ENCODE measurements around the gene DTD1.

Gene DTD1

DNA sequence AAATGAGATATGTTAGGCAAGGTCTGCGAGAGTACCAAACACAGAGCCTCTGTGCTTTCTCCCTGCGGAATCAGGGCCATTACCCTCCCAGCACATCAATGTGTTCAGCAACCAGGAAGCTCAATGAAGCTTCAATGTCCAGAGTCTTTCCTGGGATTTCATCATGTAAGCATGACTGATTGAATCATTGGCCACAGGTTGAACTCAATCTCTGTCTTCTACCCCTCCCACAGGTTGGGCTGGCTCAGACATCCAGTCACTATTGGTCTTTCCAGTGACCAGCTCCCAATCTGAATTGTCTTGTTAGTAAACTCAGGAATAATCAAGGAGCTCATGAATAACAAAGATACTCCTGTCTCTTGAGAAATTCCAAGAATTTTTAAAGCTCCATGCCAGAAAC is 2.7 kb upstream of the DTD1 start:
- Histone ChIP-seq H3K4me1 (ENCODE audit: control insufficient read depth, insufficient read depth, low read length) (no peaks in the 10 kb centered on the region), H3K4me3 (ENCODE audit: low read depth, low read length) (no peak overlapping the region), H3K27ac (ENCODE audit: extremely low read depth, low read depth, low read length) (no peak overlapping the region), H3K36me3 (ENCODE audit: control insufficient read depth in 2 of 2, insufficient read depth in 1 of 2, low read length in 2 of 2) (no peaks in the 10 kb centered on the region), H3K9me3 (ENCODE audit: control insufficient read depth, insufficient read depth, low read depth, low read length) (no peaks in the 10 kb centered on the region)
- POLR2A ChIA-PET, result interaction anchor here (0.6 to 1.2 kb wide), 4 partner anchors 55 to 118 kb away, joined by 3 to 4 read pairs (median 3); partner anchors contain the start of genes DZANK1, POLR3F and SEC23B
- peak; percentile 42 for TF ChIP-seq SP3 (tag by site-specific recombination; IDR thresholded peaks at IDR 0.05)
- TF ChIP-seq ZNF626 (tag by site-specific recombination; IDR thresholded peaks at IDR 0.05), result no peak
- TF ChIP-seq ZBTB17 (tag by site-specific recombination; IDR thresholded peaks at IDR 0.05), result peak; percentile 80
- no peak for TF ChIP-seq ZNF311 (tag by site-specific recombination; IDR thresholded peaks at IDR 0.05; ENCODE audit: borderline replicate concordance)
- no peak for TF ChIP-seq ZNF843 (tag by site-specific recombination; IDR thresholded peaks at IDR 0.05)
- TF ChIP-seq ZNF664 (tag by site-specific recombination; IDR thresholded peaks at IDR 0.05), result no peak
- TF ChIP-seq ZBTB8A (tag by site-specific recombination; IDR thresholded peaks at IDR 0.05), result no peak
- TF ChIP-seq, protein P1, sequence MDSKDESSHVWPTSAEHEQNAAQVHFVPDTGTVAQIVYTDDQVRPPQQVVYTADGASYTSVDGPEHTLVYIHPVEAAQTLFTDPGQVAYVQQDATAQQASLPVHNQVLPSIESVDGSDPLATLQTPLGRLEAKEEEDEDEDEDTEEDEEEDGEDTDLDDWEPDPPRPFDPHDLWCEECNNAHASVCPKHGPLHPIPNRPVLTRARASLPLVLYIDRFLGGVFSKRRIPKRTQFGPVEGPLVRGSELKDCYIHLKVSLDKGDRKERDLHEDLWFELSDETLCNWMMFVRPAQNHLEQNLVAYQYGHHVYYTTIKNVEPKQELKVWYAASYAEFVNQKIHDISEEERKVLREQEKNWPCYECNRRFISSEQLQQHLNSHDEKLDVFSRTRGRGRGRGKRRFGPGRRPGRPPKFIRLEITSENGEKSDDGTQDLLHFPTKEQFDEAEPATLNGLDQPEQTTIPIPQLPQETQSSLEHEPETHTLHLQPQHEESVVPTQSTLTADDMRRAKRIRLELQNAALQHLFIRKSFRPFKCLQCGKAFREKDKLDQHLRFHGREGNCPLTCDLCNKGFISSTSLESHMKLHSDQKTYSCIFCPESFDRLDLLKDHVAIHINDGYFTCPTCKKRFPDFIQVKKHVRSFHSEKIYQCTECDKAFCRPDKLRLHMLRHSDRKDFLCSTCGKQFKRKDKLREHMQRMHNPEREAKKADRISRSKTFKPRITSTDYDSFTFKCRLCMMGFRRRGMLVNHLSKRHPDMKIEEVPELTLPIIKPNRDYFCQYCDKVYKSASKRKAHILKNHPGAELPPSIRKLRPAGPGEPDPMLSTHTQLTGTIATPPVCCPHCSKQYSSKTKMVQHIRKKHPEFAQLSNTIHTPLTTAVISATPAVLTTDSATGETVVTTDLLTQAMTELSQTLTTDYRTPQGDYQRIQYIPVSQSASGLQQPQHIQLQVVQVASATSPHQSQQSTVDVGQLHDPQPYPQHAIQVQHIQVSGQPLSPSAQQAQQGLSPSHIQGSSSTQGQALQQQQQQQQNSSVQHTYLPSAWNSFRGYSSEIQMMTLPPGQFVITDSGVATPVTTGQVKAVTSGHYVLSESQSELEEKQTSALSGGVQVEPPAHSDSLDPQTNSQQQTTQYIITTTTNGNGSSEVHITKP (tag by site-specific recombination; IDR thresholded peaks at IDR 0.05), result peak; percentile 42; the same call in 1 of the 2 replicates
- TF ChIP-seq SCRT2 (tag by site-specific recombination; IDR thresholded peaks at IDR 0.05), result peak; percentile 98
- no peak for TF ChIP-seq ZNF184 (tag by site-specific recombination; IDR thresholded peaks at IDR 0.05)
- TF ChIP-seq ZNF214 (tag by site-specific recombination; IDR thresholded peaks at IDR 0.05; ENCODE audit: borderline replicate concordance), result peak; percentile 69
- TF ChIP-seq HOXD13 (CRISPR knock-in tag; IDR thresholded peaks at IDR 0.05; ENCODE audit: borderline replicate concordance), result peak; percentile 60; the same call in 1 of the 2 replicates
- 0 out of 2 replicates have a peak, but pooled peaks have one; percentile 26 for TF ChIP-seq SP7 (tag by site-specific recombination; IDR thresholded peaks at IDR 0.05)
- TF ChIP-seq, protein P2, sequence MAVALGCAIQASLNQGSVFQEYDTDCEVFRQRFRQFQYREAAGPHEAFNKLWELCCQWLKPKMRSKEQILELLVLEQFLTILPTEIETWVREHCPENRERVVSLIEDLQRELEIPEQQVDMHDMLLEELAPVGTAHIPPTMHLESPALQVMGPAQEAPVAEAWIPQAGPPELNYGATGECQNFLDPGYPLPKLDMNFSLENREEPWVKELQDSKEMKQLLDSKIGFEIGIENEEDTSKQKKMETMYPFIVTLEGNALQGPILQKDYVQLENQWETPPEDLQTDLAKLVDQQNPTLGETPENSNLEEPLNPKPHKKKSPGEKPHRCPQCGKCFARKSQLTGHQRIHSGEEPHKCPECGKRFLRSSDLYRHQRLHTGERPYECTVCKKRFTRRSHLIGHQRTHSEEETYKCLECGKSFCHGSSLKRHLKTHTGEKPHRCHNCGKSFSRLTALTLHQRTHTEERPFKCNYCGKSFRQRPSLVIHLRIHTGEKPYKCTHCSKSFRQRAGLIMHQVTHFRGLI (tag by site-specific recombination; IDR thresholded peaks at IDR 0.05), result peak; percentile 71; the same call in 1 of the 2 replicates
- no peak for TF ChIP-seq ZEB2 (tag by site-specific recombination; IDR thresholded peaks at IDR 0.05)
- TF ChIP-seq, protein P3, sequence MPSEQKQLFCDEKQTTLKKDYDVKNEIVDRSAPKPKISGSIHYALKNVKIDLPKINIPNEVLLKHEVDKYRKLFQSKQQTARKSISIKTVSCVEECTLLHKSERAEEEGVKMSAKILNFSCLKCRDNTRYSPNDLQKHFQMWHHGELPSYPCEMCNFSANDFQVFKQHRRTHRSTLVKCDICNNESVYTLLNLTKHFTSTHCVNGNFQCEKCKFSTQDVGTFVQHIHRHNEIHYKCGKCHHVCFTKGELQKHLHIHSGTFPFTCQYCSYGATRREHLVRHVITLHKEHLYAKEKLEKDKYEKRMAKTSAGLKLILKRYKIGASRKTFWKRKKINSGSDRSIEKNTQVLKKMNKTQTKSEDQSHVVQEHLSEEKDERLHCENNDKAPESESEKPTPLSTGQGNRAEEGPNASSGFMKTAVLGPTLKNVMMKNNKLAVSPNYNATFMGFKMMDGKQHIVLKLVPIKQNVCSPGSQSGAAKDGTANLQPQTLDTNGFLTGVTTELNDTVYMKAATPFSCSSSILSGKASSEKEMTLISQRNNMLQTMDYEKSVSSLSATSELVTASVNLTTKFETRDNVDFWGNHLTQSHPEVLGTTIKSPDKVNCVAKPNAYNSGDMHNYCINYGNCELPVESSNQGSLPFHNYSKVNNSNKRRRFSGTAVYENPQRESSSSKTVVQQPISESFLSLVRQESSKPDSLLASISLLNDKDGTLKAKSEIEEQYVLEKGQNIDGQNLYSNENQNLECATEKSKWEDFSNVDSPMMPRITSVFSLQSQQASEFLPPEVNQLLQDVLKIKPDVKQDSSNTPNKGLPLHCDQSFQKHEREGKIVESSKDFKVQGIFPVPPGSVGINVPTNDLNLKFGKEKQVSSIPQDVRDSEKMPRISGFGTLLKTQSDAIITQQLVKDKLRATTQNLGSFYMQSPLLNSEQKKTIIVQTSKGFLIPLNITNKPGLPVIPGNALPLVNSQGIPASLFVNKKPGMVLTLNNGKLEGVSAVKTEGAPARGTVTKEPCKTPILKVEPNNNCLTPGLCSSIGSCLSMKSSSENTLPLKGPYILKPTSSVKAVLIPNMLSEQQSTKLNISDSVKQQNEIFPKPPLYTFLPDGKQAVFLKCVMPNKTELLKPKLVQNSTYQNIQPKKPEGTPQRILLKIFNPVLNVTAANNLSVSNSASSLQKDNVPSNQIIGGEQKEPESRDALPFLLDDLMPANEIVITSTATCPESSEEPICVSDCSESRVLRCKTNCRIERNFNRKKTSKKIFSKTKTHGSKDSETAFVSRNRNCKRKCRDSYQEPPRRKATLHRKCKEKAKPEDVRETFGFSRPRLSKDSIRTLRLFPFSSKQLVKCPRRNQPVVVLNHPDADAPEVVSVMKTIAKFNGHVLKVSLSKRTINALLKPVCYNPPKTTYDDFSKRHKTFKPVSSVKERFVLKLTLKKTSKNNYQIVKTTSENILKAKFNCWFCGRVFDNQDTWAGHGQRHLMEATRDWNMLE (tag by site-specific recombination; conservative IDR thresholded peaks at IDR 0.05; ENCODE audit: low read depth), result peak; percentile 52; the same call in 1 of the 2 replicates
- CTCF ChIA-PET, result no interaction called here

Measured in HEK293 (cell line).